HepG2 (cell line): Measurements from ENCODE around the gene RAD18. TPM values are rescaled to one million over a fixed set of nuclear protein-coding genes. Genes with fewer than 3 reads are reported as not detected.

ENCODE experiments used
- ARHGAP35 ChIP-seq: sonication (generic); formaldehyde crosslinking; IDR thresholded peaks from 2 replicates; pipeline ENCODE4 v1.9.0; 2022; ENCODE audit warnings: mild to moderate bottlenecking, inconsistent platforms, moderate library complexity, missing genetic modification reagents, borderline replicate concordance
- ARNT2 ChIP-seq: sonication (generic); formaldehyde crosslinking; IDR thresholded peaks from 2 replicates; pipeline ENCODE4 v1.8.0; 2022; ENCODE audit warnings: mild to moderate bottlenecking, low read depth, missing genetic modification reagents, moderate library complexity
- BCL6 ChIP-seq: IDR thresholded peaks from 2 replicates; pipeline ENCODE4 v1.6.1; 2016; ENCODE audit warnings: missing genetic modification reagents, missing compliant biosample characterization
- BORCS8-MEF2B ChIP-seq: sonication (generic); formaldehyde crosslinking; IDR thresholded peaks from 2 replicates; pipeline ENCODE4 v1.8.0; 2022; ENCODE audit warnings: mild to moderate bottlenecking, missing genetic modification reagents
- CHCHD3 ChIP-seq: sonication (generic); formaldehyde crosslinking; IDR thresholded peaks from 2 replicates; pipeline ENCODE4 v1.8.0; 2022; ENCODE audit warnings: mild to moderate bottlenecking, missing genetic modification reagents, moderate library complexity
- DMAP1 ChIP-seq: IDR thresholded peaks from 2 replicates; pipeline ENCODE4 v1.6.1; 2016
- EP300 ChIP-seq, 3 experiments: sonication (generic) in 1 of 3; formaldehyde crosslinking in 1 of 3; IDR thresholded peaks; 2 replicates each; pipeline versions ENCODE4 v1.5.1 to v1.6.1; 2011 to 2020; ENCODE audit warnings: low read depth in 2 of 3, low read length in 2 of 3, borderline replicate concordance in 1 of 3, improper control_type of control experiment in 1 of 3, mild to moderate bottlenecking in 1 of 3, missing genetic modification reagents in 1 of 3, moderate library complexity in 1 of 3
- ESRRA ChIP-seq: sonication (generic); formaldehyde crosslinking; IDR thresholded peaks from 2 replicates; pipeline ENCODE4 v1.5.1; 2020; ENCODE audit warnings: mild to moderate bottlenecking, low read depth, missing genetic modification reagents
- GABPA ChIP-seq, 2 experiments: IDR thresholded peaks; 2 replicates each; pipeline ENCODE4 v1.6.1; 2011 to 2016; ENCODE audit warnings: low read depth in 2 of 2, low read length in 1 of 2, missing biosample characterization in 1 of 2, missing genetic modification characterization in 1 of 2
- HMG20A ChIP-seq: IDR thresholded peaks from 2 replicates; pipeline ENCODE4 v1.6.1; 2016; ENCODE audit warnings: borderline replicate concordance
- JARID2 ChIP-seq: sonication (generic); formaldehyde crosslinking; IDR thresholded peaks from 2 replicates; pipeline ENCODE4 v1.8.1; 2023; ENCODE audit warnings: missing genetic modification reagents, inconsistent platforms; ENCODE audit not compliant: insufficient replicate concordance
- MTA3 ChIP-seq: sonication (generic); formaldehyde crosslinking; IDR thresholded peaks from 2 replicates; pipeline ENCODE4 v1.4.0; 2020; ENCODE audit warnings: missing genetic modification reagents
- NFKBIZ ChIP-seq: IDR thresholded peaks from 2 replicates; pipeline ENCODE4 v1.6.1; 2018; ENCODE audit warnings: missing genetic modification reagents, missing compliant biosample characterization
- RBFOX2 ChIP-seq: fragments of 200-400 bp; formaldehyde crosslinking; IDR thresholded peaks from 2 replicates; pipeline ENCODE4 v1.6.1; 2017; ENCODE audit warnings: low read depth, mild to moderate bottlenecking, low read length
- SCMH1 ChIP-seq: sonication (generic); formaldehyde crosslinking; IDR thresholded peaks from 2 replicates; pipeline ENCODE4 v1.9.0; 2021; ENCODE audit warnings: missing genetic modification reagents, mild to moderate bottlenecking, borderline replicate concordance
- TARDBP ChIP-seq: sonication (generic); formaldehyde crosslinking; IDR thresholded peaks from 2 replicates; pipeline ENCODE4 v1.8.0; 2022; ENCODE audit warnings: mild to moderate bottlenecking, missing genetic modification reagents
- ZFP62 ChIP-seq: sonication (generic); formaldehyde crosslinking; IDR thresholded peaks from 2 replicates; pipeline ENCODE4 v1.4.0; 2020; ENCODE audit warnings: missing genetic modification reagents
- ZNF138 ChIP-seq: sonication (generic); formaldehyde crosslinking; IDR thresholded peaks from 2 replicates; pipeline ENCODE4 v1.5.0; 2020; ENCODE audit warnings: mild to moderate bottlenecking, low read depth, missing genetic modification reagents
- ZNF276 ChIP-seq: sonication (generic); formaldehyde crosslinking; IDR thresholded peaks from 2 replicates; pipeline ENCODE4 v1.4.0; 2020; ENCODE audit warnings: mild to moderate bottlenecking, low read depth, missing genetic modification reagents
- ZNF33A ChIP-seq: sonication (generic); formaldehyde crosslinking; IDR thresholded peaks from 2 replicates; pipeline ENCODE4 v1.5.1; 2020; ENCODE audit warnings: missing genetic modification reagents, mild to moderate bottlenecking, moderate library complexity, borderline replicate concordance
- ZNF530 ChIP-seq: sonication (generic); formaldehyde crosslinking; IDR thresholded peaks from 2 replicates; pipeline ENCODE4 v1.5.0; 2020; ENCODE audit warnings: low read depth, mild to moderate bottlenecking, missing genetic modification reagents
- ZNF550 ChIP-seq: sonication (generic); formaldehyde crosslinking; IDR thresholded peaks from 2 replicates; pipeline ENCODE4 v1.4.0; 2020; ENCODE audit warnings: mild to moderate bottlenecking, missing genetic modification reagents, borderline replicate concordance
- ZNF775 ChIP-seq: sonication (generic); formaldehyde crosslinking; IDR thresholded peaks from 2 replicates; pipeline ENCODE4 v1.4.0; 2020; ENCODE audit warnings: missing genetic modification reagents, mild to moderate bottlenecking, moderate library complexity, borderline replicate concordance
- polyA plus RNA-seq, 8 experiments: library from polyadenylated mRNA; depleted of rRNA in 3 of 8; stranded (reverse) in 7 of 8; unstranded in 1 of 8; fragments of >200 nt; fragmentation: Illumina TruSeq in 4 of 8; extraction: Trizol in 4 of 8; gene quantifications; 2 replicates each; pipeline versions ENCODE4 v1.2.1 to v1.2.3, GENCODE V29; 2011 to 2016; ENCODE audit warnings: low read depth in 4 of 8, missing spikeins in 1 of 8, mixed read lengths in 1 of 8; ENCODE audit not compliant: insufficient read depth in 1 of 8
- total RNA-seq, 5 experiments: library from RNA; depleted of rRNA; stranded (reverse); fragments of >200 nt; fragmentation: Illumina TruSeq; extraction: Trizol; gene quantifications; 2 replicates each; pipeline ENCODE4 v1.2.3, GENCODE V29; 2016; ENCODE audit warnings: low read depth in 1 of 5
- TF ChIP-seq, protein P1 (sequence below): IDR thresholded peaks from 2 replicates; pipeline ENCODE4 v1.6.1; 2016; ENCODE audit warnings: missing compliant biosample characterization, missing genetic modification reagents, borderline replicate concordance
- TF ChIP-seq, protein P2 (sequence below): IDR thresholded peaks from 2 replicates; pipeline ENCODE4 v1.6.1; 2016; ENCODE audit warnings: mild to moderate bottlenecking
- TF ChIP-seq, protein P3 (sequence below): sonication (generic); formaldehyde crosslinking; IDR thresholded peaks from 2 replicates; pipeline ENCODE4 v1.5.1; 2020; ENCODE audit warnings: missing genetic modification reagents, mild to moderate bottlenecking, borderline replicate concordance

The RAD18 gene
- total and polyA plus RNA-seq, 2 of the 13 experiments (the other 11 are each of a cell fraction or from before 2014, with no cell fraction given), result 5.9 to 20.7 TPM

- TF ChIP-seq ARNT2 (CRISPR knock-in tag) (no peak), MTA3 (no peak), EP300 (IDR thresholded peaks at IDR 0.05; ENCODE audit: low read depth in 2 of 2, low read length in 2 of 2) (peak in 1 of 2 experiments; percentile 77; a peak in 2 of 4 replicates), EP300 (CRISPR knock-in tag; IDR thresholded peaks at IDR 0.05; ENCODE audit: borderline replicate concordance) (no peak), ARHGAP35 (CRISPR knock-in tag) (no peak), DMAP1 (CRISPR knock-in tag) (no peak), GABPA (IDR thresholded peaks at IDR 0.05; ENCODE audit: low read depth, low read length) (no peak), GABPA (CRISPR knock-in tag; IDR thresholded peaks at IDR 0.05; ENCODE audit: low read depth) (0 out of 2 replicates have a peak, but pooled peaks have one; percentile 11), JARID2 (CRISPR knock-in tag) (no peak), CHCHD3 (no peak), RBFOX2 (no peak), ZNF550 (CRISPR knock-in tag) (no peak), NFKBIZ (CRISPR knock-in tag) (no peak), ZNF276 (CRISPR knock-in tag) (no peak), ZFP62 (no peak), SCMH1 (CRISPR knock-in tag) (no peak), BCL6 (CRISPR knock-in tag) (no peak), HMG20A (0 out of 2 replicates have a peak, but pooled peaks have one; percentile 18), ZNF33A (CRISPR knock-in tag) (no peak), ESRRA (CRISPR knock-in tag) (0 out of 2 replicates have a peak, but pooled peaks have one; percentile 20), TARDBP (no peak), ZNF138 (CRISPR knock-in tag) (no peak), ZNF775 (CRISPR knock-in tag) (no peak), ZNF530 (CRISPR knock-in tag) (no peak), BORCS8-MEF2B (CRISPR knock-in tag) (no peak)
- TF ChIP-seq, protein P1, sequence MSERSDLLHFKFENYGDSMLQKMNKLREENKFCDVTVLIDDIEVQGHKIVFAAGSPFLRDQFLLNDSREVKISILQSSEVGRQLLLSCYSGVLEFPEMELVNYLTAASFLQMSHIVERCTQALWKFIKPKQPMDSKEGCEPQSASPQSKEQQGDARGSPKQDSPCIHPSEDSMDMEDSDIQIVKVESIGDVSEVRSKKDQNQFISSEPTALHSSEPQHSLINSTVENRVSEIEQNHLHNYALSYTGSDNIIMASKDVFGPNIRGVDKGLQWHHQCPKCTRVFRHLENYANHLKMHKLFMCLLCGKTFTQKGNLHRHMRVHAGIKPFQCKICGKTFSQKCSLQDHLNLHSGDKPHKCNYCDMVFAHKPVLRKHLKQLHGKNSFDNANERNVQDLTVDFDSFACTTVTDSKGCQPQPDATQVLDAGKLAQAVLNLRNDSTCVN (CRISPR knock-in tag), result no peak
- TF ChIP-seq, protein P2, sequence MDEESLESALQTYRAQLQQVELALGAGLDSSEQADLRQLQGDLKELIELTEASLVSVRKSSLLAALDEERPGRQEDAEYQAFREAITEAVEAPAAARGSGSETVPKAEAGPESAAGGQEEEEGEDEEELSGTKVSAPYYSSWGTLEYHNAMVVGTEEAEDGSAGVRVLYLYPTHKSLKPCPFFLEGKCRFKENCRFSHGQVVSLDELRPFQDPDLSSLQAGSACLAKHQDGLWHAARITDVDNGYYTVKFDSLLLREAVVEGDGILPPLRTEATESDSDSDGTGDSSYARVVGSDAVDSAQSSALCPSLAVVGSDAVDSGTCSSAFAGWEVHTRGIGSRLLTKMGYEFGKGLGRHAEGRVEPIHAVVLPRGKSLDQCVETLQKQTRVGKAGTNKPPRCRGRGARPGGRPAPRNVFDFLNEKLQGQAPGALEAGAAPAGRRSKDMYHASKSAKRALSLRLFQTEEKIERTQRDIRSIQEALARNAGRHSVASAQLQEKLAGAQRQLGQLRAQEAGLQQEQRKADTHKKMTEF (CRISPR knock-in tag), result 0 out of 2 replicates have a peak, but pooled peaks have one; percentile 43
- TF ChIP-seq, protein P3, sequence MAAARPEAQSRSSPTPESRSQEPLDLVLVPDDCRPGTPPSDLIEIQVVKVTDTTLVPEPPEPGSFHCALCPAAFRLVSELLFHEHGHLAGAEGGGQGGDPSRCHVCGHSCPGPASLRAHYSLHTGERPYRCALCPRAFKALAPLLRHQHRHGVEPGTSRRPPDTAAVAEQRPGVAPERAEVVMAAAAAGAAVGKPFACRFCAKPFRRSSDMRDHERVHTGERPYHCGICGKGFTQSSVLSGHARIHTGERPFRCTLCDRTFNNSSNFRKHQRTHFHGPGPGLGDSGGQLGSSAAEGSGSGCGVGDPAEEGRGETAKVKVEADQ (CRISPR knock-in tag), result no peak
Measured at GRCh38 chr3:8981700-8982099, 18.4 kb upstream of the RAD18 start (continued).
